ENCODE data around the gene PMEPA1. TPM values are rescaled to one million over a fixed set of nuclear protein-coding genes. Genes with fewer than 3 reads are reported as not detected.

Gene PMEPA1
- total RNA-seq, 2 experiments from 2014 or later, result 15.7 to 18.0 TPM

DNA sequence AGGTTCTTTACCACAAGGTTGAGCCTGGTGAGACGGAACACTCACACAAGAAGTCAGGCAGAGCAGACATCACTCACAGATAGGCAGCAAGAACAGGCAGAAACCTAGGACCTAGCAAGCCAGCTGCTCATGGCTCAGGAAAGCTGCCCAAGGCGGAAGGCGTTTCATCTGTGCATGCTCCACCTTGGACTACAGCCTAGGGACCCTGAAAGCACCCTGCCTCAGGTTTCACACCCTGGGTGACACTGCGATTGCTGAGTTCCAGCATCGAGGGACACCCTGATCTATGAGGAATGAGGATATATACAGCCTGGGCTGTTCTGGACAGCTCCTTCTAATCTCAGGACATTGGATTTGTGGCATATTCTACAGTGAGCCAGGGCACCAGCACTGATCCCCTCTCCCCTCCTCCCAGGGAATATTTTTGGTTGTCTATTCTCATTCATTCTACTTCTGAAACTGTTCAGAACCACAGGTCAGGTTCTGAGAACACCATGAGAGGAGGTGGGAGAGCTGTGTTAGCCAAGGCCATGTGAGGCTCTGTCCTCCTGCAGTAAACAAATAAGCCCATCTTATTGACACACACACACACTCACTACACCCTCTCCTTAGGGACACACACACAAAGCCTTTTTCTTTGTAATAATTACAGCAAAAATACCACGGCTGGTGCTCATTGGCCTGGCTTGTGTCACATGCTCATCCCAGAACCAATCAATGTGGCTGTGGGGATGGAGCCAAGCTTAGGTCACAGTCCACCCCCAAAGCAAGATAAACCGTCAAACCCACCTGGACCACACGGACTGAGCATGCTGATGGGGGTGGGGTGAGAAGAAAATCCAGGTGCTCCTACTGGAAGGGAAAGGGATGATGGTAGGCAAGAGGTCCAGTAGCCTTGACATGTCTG, 26.3 kb upstream of the PMEPA1 start:
- ATAC-seq (ENCODE audit: poor library complexity), result no peak
- Mint-ChIP-seq H3K9me3 (no peaks in the 10 kb centered on the region), H3K36me3 (ENCODE audit: low read depth) (no peaks in the 10 kb centered on the region), H3K27me3 (peaks cover 14% of the 10 kb centered on the region), H3K27ac (no peak overlapping the region), H3K4me3 (no peak overlapping the region), H3K4me1 (ENCODE audit: low read depth) (no peaks in the 10 kb centered on the region)
- H3K27ac ChIP-seq (ENCODE audit: low read depth in 1 of 2, low read length in 2 of 2), result no peak overlapping the region
- TF ChIP-seq, protein P1, sequence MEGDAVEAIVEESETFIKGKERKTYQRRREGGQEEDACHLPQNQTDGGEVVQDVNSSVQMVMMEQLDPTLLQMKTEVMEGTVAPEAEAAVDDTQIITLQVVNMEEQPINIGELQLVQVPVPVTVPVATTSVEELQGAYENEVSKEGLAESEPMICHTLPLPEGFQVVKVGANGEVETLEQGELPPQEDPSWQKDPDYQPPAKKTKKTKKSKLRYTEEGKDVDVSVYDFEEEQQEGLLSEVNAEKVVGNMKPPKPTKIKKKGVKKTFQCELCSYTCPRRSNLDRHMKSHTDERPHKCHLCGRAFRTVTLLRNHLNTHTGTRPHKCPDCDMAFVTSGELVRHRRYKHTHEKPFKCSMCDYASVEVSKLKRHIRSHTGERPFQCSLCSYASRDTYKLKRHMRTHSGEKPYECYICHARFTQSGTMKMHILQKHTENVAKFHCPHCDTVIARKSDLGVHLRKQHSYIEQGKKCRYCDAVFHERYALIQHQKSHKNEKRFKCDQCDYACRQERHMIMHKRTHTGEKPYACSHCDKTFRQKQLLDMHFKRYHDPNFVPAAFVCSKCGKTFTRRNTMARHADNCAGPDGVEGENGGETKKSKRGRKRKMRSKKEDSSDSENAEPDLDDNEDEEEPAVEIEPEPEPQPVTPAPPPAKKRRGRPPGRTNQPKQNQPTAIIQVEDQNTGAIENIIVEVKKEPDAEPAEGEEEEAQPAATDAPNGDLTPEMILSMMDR (IDR thresholded peaks at IDR 0.05), result no peak
- H3K4me1 ChIP-seq (ENCODE audit: insufficient read depth, low read length), result no peaks in the 10 kb centered on the region
- intact Hi-C loops (cut with DNase I, micrococcal nuclease), result no loop called here
- DNase-seq, result no peak
- H3K9me3 ChIP-seq (ENCODE audit: control insufficient read depth in 1 of 2, insufficient read depth in 1 of 2, low read length in 2 of 2), result no peaks in the 10 kb centered on the region
- peaks cover 3 to 5% of the 10 kb centered on the region in 2 experiments for H3K27me3 ChIP-seq (ENCODE audit: control insufficient read depth in 1 of 2, insufficient read depth in 2 of 2, low read length in 2 of 2)
- no peak overlapping the region for H3K4me3 ChIP-seq (ENCODE audit: low read length)
- no peaks in the 10 kb centered on the region for H3K36me3 ChIP-seq (ENCODE audit: insufficient read depth, low read length)
- ChIA-PET POLR2A (no interaction called here), CTCF (no interaction called here)

DNA sequence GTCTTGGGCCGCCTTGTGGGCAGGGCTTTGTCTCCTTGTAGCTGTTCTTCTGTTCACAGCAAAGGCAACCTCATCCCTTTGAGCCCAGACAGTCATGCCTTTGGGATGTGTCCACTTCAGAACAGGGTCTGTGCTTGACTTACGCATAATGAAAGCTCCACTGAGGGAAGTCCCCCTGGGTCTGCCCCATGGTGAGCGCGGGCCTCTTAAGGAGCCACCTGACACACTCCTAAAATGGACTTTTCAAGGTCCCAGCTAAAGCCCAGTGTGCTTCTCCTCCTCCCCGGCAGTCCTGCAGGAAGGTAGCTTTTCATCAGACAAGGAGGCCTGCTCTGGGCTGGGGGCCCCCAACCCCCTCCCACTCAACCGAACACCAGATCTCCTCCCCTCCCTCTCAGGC, 24.9 kb upstream of the PMEPA1 start:
- H3K36me3 Mint-ChIP-seq (ENCODE audit: low read depth), result no peaks in the 10 kb centered on the region
- ChIA-PET CTCF (no interaction called here), POLR2A (no interaction called here)
- H3K9me3 Mint-ChIP-seq, result no peaks in the 10 kb centered on the region
- ATAC-seq (ENCODE audit: poor library complexity) (no peak), DNase-seq (no peak)
- H3K4me3 ChIP-seq (ENCODE audit: low read length), result no peak overlapping the region
- no peaks in the 10 kb centered on the region for H3K36me3 ChIP-seq (ENCODE audit: insufficient read depth, low read length)
- H3K4me1 Mint-ChIP-seq (ENCODE audit: low read depth), result no peaks in the 10 kb centered on the region
- H3K27me3 ChIP-seq (ENCODE audit: control insufficient read depth in 1 of 2, insufficient read depth in 2 of 2, low read length in 2 of 2), result peaks cover 3 to 5% of the 10 kb centered on the region in 2 experiments
- TF ChIP-seq, protein P1 (IDR thresholded peaks at IDR 0.05), result no peak
- no peak overlapping the region for H3K27ac ChIP-seq (ENCODE audit: low read depth in 1 of 2, low read length in 2 of 2)
- H3K9me3 ChIP-seq (ENCODE audit: control insufficient read depth in 1 of 2, insufficient read depth in 1 of 2, low read length in 2 of 2), result no peaks in the 10 kb centered on the region
- peaks cover 14% of the 10 kb centered on the region for H3K27me3 Mint-ChIP-seq
- H3K4me3 Mint-ChIP-seq, result no peak overlapping the region
- no peaks in the 10 kb centered on the region for H3K4me1 ChIP-seq (ENCODE audit: insufficient read depth, low read length)
- intact Hi-C loops (cut with DNase I, micrococcal nuclease), result no loop called here
- H3K27ac Mint-ChIP-seq, result no peak overlapping the region

DNA sequence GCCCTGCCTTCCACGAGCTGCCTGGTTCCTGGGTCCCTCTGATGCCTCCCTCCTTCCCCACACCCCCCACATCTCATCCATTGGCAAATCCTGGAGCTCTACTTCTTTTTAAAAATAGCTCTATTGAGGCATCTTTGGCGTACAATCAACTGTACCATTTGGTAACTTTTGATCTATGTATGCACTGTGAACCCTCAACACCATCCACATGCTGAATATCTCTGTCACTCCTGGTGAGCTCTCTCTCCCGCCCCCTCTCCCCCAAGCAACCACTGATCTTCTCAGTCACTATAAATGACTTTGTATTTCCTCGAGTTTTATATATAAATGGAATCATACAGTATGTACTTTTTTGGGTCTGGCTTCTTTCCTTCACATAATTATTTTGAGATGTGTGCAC, 22.4 kb upstream of the PMEPA1 start:
- no peak overlapping the region for H3K27ac Mint-ChIP-seq
- TF ChIP-seq, protein P1 (IDR thresholded peaks at IDR 0.05), result no peak
- Histone ChIP-seq H3K27me3 (ENCODE audit: control insufficient read depth in 1 of 2, insufficient read depth in 2 of 2, low read length in 2 of 2) (peaks cover 3% of the 10 kb centered on the region in 2 experiments), H3K9me3 (ENCODE audit: control insufficient read depth in 1 of 2, insufficient read depth in 1 of 2, low read length in 2 of 2) (no peaks in the 10 kb centered on the region), H3K27ac (ENCODE audit: low read depth in 1 of 2, low read length in 2 of 2) (no peak overlapping the region), H3K4me3 (ENCODE audit: low read length) (no peak overlapping the region), H3K4me1 (ENCODE audit: insufficient read depth, low read length) (no peaks in the 10 kb centered on the region), H3K36me3 (ENCODE audit: insufficient read depth, low read length) (no peaks in the 10 kb centered on the region)
- intact Hi-C loops (cut with DNase I, micrococcal nuclease), result no loop called here
- H3K9me3 Mint-ChIP-seq, result no peaks in the 10 kb centered on the region
- POLR2A ChIA-PET, result no interaction called here
- peaks cover 20% of the 10 kb centered on the region for H3K27me3 Mint-ChIP-seq
- ATAC-seq (ENCODE audit: poor library complexity) (no peak), DNase-seq (no peak)
- CTCF ChIA-PET, result interaction anchor here (1.3 kb wide), 1 partner anchor 77 kb away, joined by 3 read pairs; no protein-coding TSS in a partner anchor
- no peak overlapping the region for H3K4me3 Mint-ChIP-seq
- no peaks in the 10 kb centered on the region for H3K4me1 Mint-ChIP-seq (ENCODE audit: low read depth)
- H3K36me3 Mint-ChIP-seq (ENCODE audit: low read depth), result no peaks in the 10 kb centered on the region

Measured in CD4-positive, alpha-beta T cell (primary cell).